ENCODE results near the gene ATG3. TPM values are rescaled to one million over a fixed set of nuclear protein-coding genes. Genes with fewer than 3 reads are reported as not detected.

Gene ATG3
- polyA plus RNA-seq, 1 donor (not counting 4 experiments of a cell fraction or from before 2014, with no cell fraction given) = 61.3 TPM

DNA sequence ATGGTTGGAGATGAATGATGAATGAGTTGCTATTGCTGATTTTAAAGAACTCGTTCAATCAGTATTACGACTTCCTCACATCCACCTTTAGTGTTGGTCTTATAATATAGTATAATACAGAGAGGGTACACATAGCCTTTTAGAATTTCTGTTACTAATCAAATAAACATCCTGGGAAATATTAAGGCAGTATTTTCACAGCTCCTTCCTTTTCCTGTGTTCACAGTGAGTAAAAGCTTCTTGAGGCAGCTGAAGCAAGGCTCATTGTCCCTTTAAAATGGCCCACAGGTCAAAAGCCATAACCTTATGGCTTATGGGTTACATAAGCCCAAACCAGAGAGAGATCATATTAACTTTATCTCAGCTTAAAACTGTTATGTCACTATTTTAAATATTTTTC is 61.1 kb downstream of the ATG3 start:
- H3K9ac ChIP-seq (ENCODE audit: control insufficient read depth, extremely low read depth, insufficient read depth, low read length) = no peak overlapping the region
- no peaks in the 10 kb centered on the region for H3K9me1 ChIP-seq (ENCODE audit: control insufficient read depth, extremely low read depth, insufficient read depth, low read length)
- H3K27ac ChIP-seq (ENCODE audit: control insufficient read depth, insufficient read depth, low read length) = no peak overlapping the region
- H3K4me2 ChIP-seq (ENCODE audit: control insufficient read depth, extremely low read depth, insufficient read depth, low read depth, low read length) = no peak overlapping the region
- no peaks in the 10 kb centered on the region for H3K4me1 ChIP-seq (ENCODE audit: control insufficient read depth, extremely low read depth, insufficient read depth, low read length)
- H2AFZ ChIP-seq (ENCODE audit: control insufficient read depth, low read length) = no peak overlapping the region
- H3K36me3 ChIP-seq (ENCODE audit: control insufficient read depth in 2 of 2, extremely low read depth in 1 of 2, insufficient read depth in 2 of 2, low read length in 2 of 2) = no peaks in the 10 kb centered on the region
- H3K79me2 ChIP-seq (ENCODE audit: control insufficient read depth, insufficient read depth, low read length) = no peaks in the 10 kb centered on the region
- dilution Hi-C loops (cut with MboI; ENCODE audit: extremely low pct_ligation_motif_present, low sequenced_read_pairs) = loop anchor here (25.0 kb wide), 1 partner anchor 163 kb away; the partner anchor contains the start of gene CD200
- FAIRE-seq = no peak
- no peaks in the 10 kb centered on the region for H4K20me1 ChIP-seq (ENCODE audit: control insufficient read depth, extremely low read depth, insufficient read depth, low read length)
- H3K9me3 ChIP-seq (ENCODE audit: control insufficient read depth, low read depth, low read length) = no peaks in the 10 kb centered on the region
- H3K4me3 ChIP-seq (ENCODE audit: control insufficient read depth in 2 of 3, extremely low read depth in 1 of 3, insufficient read depth in 2 of 3, low read depth in 1 of 3, low read length in 3 of 3) = no peak overlapping the region
- no peak for DNase-seq (ENCODE audit: low read depth, low spot score)
- H3K27me3 ChIP-seq (ENCODE audit: control insufficient read depth, extremely low read depth, insufficient read depth, low read length) = no peaks in the 10 kb centered on the region
- TF ChIP-seq EZH2 (IDR thresholded peaks at IDR 0.05; ENCODE audit: low read length) (no peak), CTCF (optimal IDR thresholded peaks at IDR 0.05 in 1 of 3, IDR thresholded peaks at IDR 0.05 in 1 of 3, conservative IDR thresholded peaks at IDR 0.05 in 1 of 3; ENCODE audit: extremely low read depth in 1 of 3, insufficient read depth in 2 of 3, low read length in 3 of 3) (no peak)

DNA sequence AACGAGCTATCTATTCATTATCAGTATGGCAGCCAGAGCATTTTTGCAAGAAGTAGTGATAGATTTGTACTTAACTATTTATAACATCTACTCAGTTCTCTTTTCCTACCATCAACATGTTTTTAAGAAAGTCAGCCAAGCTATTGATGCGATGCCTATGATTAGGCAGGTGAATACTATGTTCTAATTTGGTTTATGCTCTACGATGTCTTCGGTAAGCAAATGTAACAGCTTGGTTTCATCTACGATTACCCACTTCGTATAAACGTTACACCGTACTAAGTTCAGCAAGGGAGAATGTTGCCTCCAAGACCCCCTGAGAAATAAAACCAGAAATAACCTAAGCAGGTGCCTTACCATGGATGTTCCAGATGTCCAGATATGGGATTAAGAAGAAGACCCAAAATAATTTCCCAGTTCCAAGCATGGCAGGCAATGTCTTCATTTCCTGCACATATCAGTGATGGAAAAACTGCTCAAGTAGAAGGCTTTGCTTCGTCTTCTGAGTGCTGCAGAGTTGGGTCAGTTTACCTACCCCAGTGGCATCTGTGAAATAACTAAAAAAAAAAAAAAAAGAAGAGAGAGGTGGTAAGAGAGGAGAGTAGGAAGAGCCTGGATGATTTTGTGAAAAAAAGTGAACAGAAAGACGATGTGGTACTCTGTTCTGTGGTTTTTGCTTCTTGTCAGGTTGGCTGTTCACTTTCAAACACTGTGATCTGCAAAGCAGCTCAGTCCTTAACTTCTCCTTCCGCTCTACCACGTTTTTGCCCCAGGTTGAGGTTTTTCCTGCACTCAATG is 62.6 kb downstream of the ATG3 start, which contains the start of gene BTLA:
Gene BTLA (minus strand): TSS at position 559 of the 798 bp plus-strand sequence. CDS start 114 bp downstream, at position 445.
- H3K27ac ChIP-seq (ENCODE audit: control insufficient read depth, insufficient read depth, low read length) = no peak within 1 kb of the TSS
- H3K27me3 ChIP-seq (ENCODE audit: control insufficient read depth, extremely low read depth, insufficient read depth, low read length) = no peaks in the 10 kb centered on the region
- no peak within 1 kb of the TSS for H3K4me3 ChIP-seq (ENCODE audit: control insufficient read depth in 2 of 3, extremely low read depth in 1 of 3, insufficient read depth in 2 of 3, low read depth in 1 of 3, low read length in 3 of 3)
- no peak for DNase-seq (ENCODE audit: low read depth, low spot score)
- H3K9me1 ChIP-seq (ENCODE audit: control insufficient read depth, extremely low read depth, insufficient read depth, low read length) = no peaks in the 10 kb centered on the region
- dilution Hi-C loops (cut with MboI; ENCODE audit: extremely low pct_ligation_motif_present, low sequenced_read_pairs) = no loop called here
- H3K79me2 ChIP-seq (ENCODE audit: control insufficient read depth, insufficient read depth, low read length) = no peaks in the 10 kb centered on the region
- H3K4me2 ChIP-seq (ENCODE audit: control insufficient read depth, extremely low read depth, insufficient read depth, low read depth, low read length) = no peak within 1 kb of the TSS
- H3K9me3 ChIP-seq (ENCODE audit: control insufficient read depth, low read depth, low read length) = no peaks in the 10 kb centered on the region
- no peak within 1 kb of the TSS for H2AFZ ChIP-seq (ENCODE audit: control insufficient read depth, low read length)
- H4K20me1 ChIP-seq (ENCODE audit: control insufficient read depth, extremely low read depth, insufficient read depth, low read length) = no peaks in the 10 kb centered on the region
- no peak within 1 kb of the TSS for H3K9ac ChIP-seq (ENCODE audit: control insufficient read depth, extremely low read depth, insufficient read depth, low read length)
- no peak for FAIRE-seq
- TF ChIP-seq EZH2 (IDR thresholded peaks at IDR 0.05; ENCODE audit: low read length) (no peak), CTCF (optimal IDR thresholded peaks at IDR 0.05 in 1 of 3, IDR thresholded peaks at IDR 0.05 in 1 of 3, conservative IDR thresholded peaks at IDR 0.05 in 1 of 3; ENCODE audit: extremely low read depth in 1 of 3, insufficient read depth in 2 of 3, low read length in 3 of 3) (no peak)
- H3K36me3 ChIP-seq (ENCODE audit: control insufficient read depth in 2 of 2, extremely low read depth in 1 of 2, insufficient read depth in 2 of 2, low read length in 2 of 2) = no peaks in the 10 kb centered on the region
- H3K4me1 ChIP-seq (ENCODE audit: control insufficient read depth, extremely low read depth, insufficient read depth, low read length) = no peaks in the 10 kb centered on the region
